Progenitor cell of endocrine pancreas (in vitro differentiated cells): ENCODE results near the gene LCP2. TPM values are rescaled to one million over a fixed set of nuclear protein-coding genes. Genes with fewer than 3 reads are reported as not detected.

Experiments used
- DNase-seq: peaks from one replicate; pipeline ENCODE4 v3.0.0; 2021; ENCODE audit warnings: low spot score; ENCODE audit not compliant: unreplicated experiment
- H3K27ac Mint-ChIP-seq: 2 replicates; pipeline ENCODE4 v1.8.0; 2021; ENCODE audit warnings: mild to moderate bottlenecking, moderate library complexity, mixed read lengths
- H3K27me3 Mint-ChIP-seq: 2 replicates; pipeline ENCODE4 v1.8.0; 2021; ENCODE audit warnings: mixed read lengths
- H3K36me3 Mint-ChIP-seq: 2 replicates; pipeline ENCODE4 v1.8.0; 2022; ENCODE audit warnings: mixed read lengths; ENCODE audit not compliant: insufficient read depth
- H3K4me1 Mint-ChIP-seq: 2 replicates; pipeline ENCODE4 v1.8.0; 2021; ENCODE audit warnings: low read depth, mixed read lengths
- H3K4me3 Mint-ChIP-seq: 2 replicates; pipeline ENCODE4 v1.8.0; 2021; ENCODE audit warnings: low read depth, mild to moderate bottlenecking, moderate library complexity, mixed read lengths
- H3K9me3 Mint-ChIP-seq: 2 replicates; pipeline ENCODE4 v1.8.0; 2021; ENCODE audit warnings: low read depth, mixed read lengths
- CTCF ChIP-seq: fragments of 200-600 bp; sonication (generic); IDR thresholded peaks from one replicate; pipeline ENCODE4 v1.5.0; 2021; ENCODE audit warnings: antibody characterized with exemption, mild to moderate bottlenecking; ENCODE audit not compliant: unreplicated experiment
- total RNA-seq: library from RNA; stranded (reverse); gene quantifications from 2 replicates; pipeline ENCODE4 v1.2.1, GENCODE V29; 2021

Gene LCP2
- total RNA-seq, 1 donor from 2014 or later: not detected

- TF ChIP-seq CTCF: no peak
- Mint-ChIP-seq H3K4me3 (no peak overlapping the region), H3K4me1 (no peaks in the 10 kb centered on the region), H3K36me3 (no peaks in the 10 kb centered on the region), H3K27me3 (peaks cover 9% of the 10 kb centered on the region), H3K9me3 (no peaks in the 10 kb centered on the region), H3K27ac (no peak overlapping the region)
- DNase-seq: no peak
Observed at GRCh38 chr5:170302653-170303501, 5.3 kb upstream of the LCP2 start.

- Mint-ChIP-seq H3K9me3 (no peaks in the 10 kb centered on the region), H3K27me3 (peaks cover 11% of the 10 kb centered on the region), H3K36me3 (no peaks in the 10 kb centered on the region), H3K27ac (no peak overlapping the region), H3K4me3 (no peak overlapping the region), H3K4me1 (no peaks in the 10 kb centered on the region)
- DNase-seq: no peak
- no peak for TF ChIP-seq CTCF
Observed at GRCh38 chr5:170301981-170302652, 4.5 kb upstream of the LCP2 start.

- H3K4me3 Mint-ChIP-seq: no peak overlapping the region
- H3K4me1 Mint-ChIP-seq: no peaks in the 10 kb centered on the region
- H3K27me3 Mint-ChIP-seq: peaks cover 15% of the 10 kb centered on the region
- H3K36me3 Mint-ChIP-seq: no peaks in the 10 kb centered on the region
- no peak for TF ChIP-seq CTCF
- DNase-seq: no peak
- no peak overlapping the region for H3K27ac Mint-ChIP-seq
- no peaks in the 10 kb centered on the region for H3K9me3 Mint-ChIP-seq
Observed at GRCh38 chr5:170301149-170301548, 3.6 kb upstream of the LCP2 start.

- Mint-ChIP-seq H3K36me3 (no peaks in the 10 kb centered on the region), H3K4me1 (no peaks in the 10 kb centered on the region), H3K4me3 (no peak overlapping the region), H3K9me3 (no peaks in the 10 kb centered on the region), H3K27me3 (peaks cover 20% of the 10 kb centered on the region), H3K27ac (no peak overlapping the region)
- no peak for TF ChIP-seq CTCF
- no peak for DNase-seq
Observed at GRCh38 chr5:170300361-170301013, 2.9 kb upstream of the LCP2 start.

GRCh38 chr5:170296935-170297588 is 515 bp downstream of the LCP2 start:
- Mint-ChIP-seq H3K36me3 (no peaks in the 10 kb centered on the region), H3K4me1 (no peaks in the 10 kb centered on the region), H3K27me3 (peaks cover 22% of the 10 kb centered on the region), H3K4me3 (no peak overlapping the region), H3K27ac (no peak overlapping the region), H3K9me3 (no peaks in the 10 kb centered on the region)
- no peak for TF ChIP-seq CTCF
- no peak for DNase-seq
